Measurements from ENCODE around the gene FHOD3.
"Not testable (repeated sequence)": the region's sequence is repeated elsewhere in the genome, so short reads cannot be mapped to it uniquely, and the experiment has no call there.

Gene FHOD3

DNA sequence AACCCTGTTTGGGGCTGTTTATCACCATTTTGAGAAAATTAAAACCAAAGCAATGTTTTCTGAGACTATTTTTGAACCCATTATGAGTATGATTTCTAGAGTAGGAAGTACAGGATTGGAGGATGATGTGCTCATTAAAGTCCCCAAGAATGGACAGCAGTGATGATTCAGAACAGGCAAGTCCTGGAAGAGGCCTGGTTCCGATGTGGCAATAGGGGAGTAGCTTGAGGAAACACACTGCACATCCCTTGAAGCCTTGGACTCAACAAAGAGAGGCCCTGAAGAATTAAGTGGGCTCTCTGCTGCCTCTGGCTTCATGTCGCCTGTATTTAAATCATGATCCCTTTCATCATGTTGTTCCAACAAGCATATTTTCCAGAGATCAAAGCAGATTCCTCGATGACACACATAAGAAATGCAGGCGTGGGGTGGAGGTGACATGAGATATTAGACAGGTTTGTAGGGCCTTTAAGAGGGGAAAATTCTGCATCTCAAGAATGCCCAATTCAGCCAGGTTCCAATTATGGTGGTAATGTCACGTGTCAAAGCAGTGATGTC is 242.2 kb downstream of the FHOD3 start:
- no peak overlapping the region for H3K4me2 ChIP-seq
- H3K9me3 ChIP-seq, result no peaks in the 10 kb centered on the region
- peaks cover 6% of the 10 kb centered on the region for H3K4me1 ChIP-seq
- H3K27me3 ChIP-seq, result no peaks in the 10 kb centered on the region; the same call in 1 of the 2 replicates
- H3K27ac ChIP-seq, result no peak overlapping the region
- no peaks in the 10 kb centered on the region for H3K36me3 ChIP-seq
- no peaks in the 10 kb centered on the region for H4K20me1 ChIP-seq
- no peak overlapping the region for H3K9ac ChIP-seq
- TF ChIP-seq Cebpa-rat (IDR thresholded peaks at IDR 0.05), result no peak
- no peak overlapping the region for H3K4me3 ChIP-seq

DNA sequence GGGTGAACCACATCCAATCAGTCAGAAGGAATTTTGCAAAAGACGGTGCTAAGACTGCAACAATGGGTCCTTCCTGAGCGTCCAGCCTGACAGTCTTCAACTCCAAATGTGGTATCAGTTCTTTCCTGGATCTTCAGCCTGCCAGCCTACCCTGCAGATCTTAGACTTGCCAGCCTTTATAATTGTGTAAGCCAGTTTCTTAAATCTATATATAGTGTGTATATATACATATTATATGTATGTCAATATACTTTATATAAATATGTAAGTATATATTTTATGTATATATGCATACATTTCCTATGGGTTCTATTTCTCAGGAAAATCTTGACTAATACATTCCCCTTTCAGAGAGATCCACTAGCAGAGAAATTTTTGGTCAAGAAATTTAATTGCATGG is 245.5 kb downstream of the FHOD3 start:
- no peaks in the 10 kb centered on the region for H3K9me3 ChIP-seq
- no peaks in the 10 kb centered on the region for H3K36me3 ChIP-seq
- no peaks in the 10 kb centered on the region for H4K20me1 ChIP-seq
- TF ChIP-seq Cebpa-rat (IDR thresholded peaks at IDR 0.05), result no peak
- H3K4me2 ChIP-seq, result no peak overlapping the region
- H3K27me3 ChIP-seq, result no peaks in the 10 kb centered on the region; the same call in 1 of the 2 replicates
- H3K9ac ChIP-seq, result no peak overlapping the region
- no peak overlapping the region for H3K4me3 ChIP-seq
- no peak overlapping the region for H3K27ac ChIP-seq
- no peaks in the 10 kb centered on the region for H3K4me1 ChIP-seq

DNA sequence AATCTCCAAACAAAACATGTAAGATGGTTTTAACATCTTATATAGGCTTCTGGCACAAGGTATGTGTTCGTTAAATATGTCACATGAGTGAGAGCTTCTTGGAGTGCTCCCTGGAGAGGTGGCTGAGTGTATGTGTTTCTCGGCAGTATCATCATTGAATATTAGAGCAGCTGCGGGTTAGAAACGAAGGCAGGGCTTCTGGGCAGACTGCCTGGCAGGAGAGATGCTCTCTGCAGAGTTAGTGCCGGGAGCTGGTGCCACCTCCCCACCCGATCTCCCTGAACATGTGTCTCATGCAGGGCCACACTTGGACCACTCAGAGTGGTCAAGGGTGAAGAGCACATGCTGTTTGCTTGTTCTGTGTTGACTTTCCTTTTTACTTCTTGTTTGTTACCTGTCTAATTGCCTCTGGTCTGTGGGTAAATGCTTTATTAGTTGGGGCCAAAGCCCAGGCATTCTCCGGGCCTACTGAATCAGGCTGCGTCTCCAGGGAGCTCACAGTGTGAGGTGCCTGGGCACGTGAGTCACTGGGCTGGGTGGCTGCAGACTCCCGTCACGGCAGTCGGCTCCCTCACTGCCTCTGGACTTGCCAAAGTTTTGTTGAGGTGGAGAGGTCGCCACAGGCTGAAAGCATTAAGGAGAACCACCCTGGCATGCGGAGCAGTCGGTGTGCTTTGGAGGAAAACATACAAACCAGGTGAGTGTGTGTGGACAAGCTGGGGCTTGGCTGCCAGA is 246.6 kb downstream of the FHOD3 start:
- no peak for TF ChIP-seq Cebpa-rat (IDR thresholded peaks at IDR 0.05)
- Histone ChIP-seq H3K4me1 (no peaks in the 10 kb centered on the region), H3K4me2 (no peak overlapping the region), H3K27me3 (no peaks in the 10 kb centered on the region; the same call in 1 of the 2 replicates), H4K20me1 (no peaks in the 10 kb centered on the region), H3K9me3 (no peaks in the 10 kb centered on the region), H3K4me3 (no peak overlapping the region), H3K27ac (no peak overlapping the region), H3K36me3 (no peaks in the 10 kb centered on the region), H3K9ac (no peak overlapping the region)

DNA sequence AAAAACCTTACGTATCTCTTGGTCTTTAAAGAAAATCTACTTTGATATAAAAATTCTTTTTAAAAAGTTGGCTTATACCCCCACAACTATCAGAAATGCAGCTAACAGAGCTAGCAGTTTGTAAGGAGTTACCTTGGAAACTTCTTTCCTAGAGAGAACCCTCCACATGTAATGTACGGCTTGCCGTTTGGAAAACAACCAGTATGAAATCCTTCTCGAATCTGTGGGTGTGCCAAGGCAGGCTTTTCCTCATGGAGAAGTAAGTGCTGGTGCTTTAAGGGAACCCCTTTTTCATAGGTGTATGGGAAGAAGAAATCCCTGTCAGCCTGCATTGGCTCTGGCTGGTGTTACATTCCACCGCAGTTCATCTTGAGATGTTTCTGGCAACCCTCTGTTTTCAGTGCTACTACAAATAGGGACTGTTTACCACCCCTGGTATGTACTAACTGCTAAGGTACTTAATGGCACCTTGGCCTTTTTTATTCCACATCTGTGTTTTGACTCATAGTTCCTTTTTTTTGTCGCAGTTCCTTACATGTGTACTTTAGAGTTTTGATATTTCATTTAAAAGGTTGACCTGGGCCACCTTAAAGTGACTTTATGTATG is 248.4 kb downstream of the FHOD3 start:
- Histone ChIP-seq H3K9ac (no peak overlapping the region), H3K4me1 (no peaks in the 10 kb centered on the region), H3K36me3 (no peaks in the 10 kb centered on the region), H3K9me3 (no peaks in the 10 kb centered on the region), H4K20me1 (no peaks in the 10 kb centered on the region), H3K27me3 (no peaks in the 10 kb centered on the region), H3K4me3 (no peak overlapping the region), H3K27ac (no peak overlapping the region), H3K4me2 (no peak overlapping the region)
- no peak for TF ChIP-seq Cebpa-rat (IDR thresholded peaks at IDR 0.05)

DNA sequence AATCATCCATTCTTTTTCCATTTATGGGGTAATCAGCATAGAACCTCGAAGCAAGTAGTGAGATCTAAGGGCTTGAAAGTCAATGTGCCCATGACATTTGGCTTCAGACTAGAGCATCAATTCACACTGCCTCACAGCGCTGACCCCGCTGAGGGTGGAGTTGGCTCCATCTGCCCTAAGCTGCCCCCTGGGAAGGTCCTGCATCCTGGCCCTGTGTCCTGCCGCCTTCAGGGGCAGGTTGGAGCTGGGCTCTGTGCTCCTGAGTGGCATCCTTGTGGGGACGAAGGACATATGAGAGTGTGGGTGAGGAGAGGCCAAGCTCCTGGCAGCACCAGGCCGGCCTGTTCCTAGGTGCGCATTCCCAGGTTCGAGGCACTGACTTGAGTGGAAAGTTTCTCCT is 249.4 kb downstream of the FHOD3 start:
- H3K9ac ChIP-seq, result no peak overlapping the region
- no peak overlapping the region for H3K27ac ChIP-seq
- H3K4me1 ChIP-seq, result no peaks in the 10 kb centered on the region
- H4K20me1 ChIP-seq, result no peaks in the 10 kb centered on the region
- no peak overlapping the region for H3K4me3 ChIP-seq
- H3K4me2 ChIP-seq, result no peak overlapping the region
- no peaks in the 10 kb centered on the region for H3K27me3 ChIP-seq
- TF ChIP-seq Cebpa-rat (IDR thresholded peaks at IDR 0.05), result no peak
- no peaks in the 10 kb centered on the region for H3K36me3 ChIP-seq
- no peaks in the 10 kb centered on the region for H3K9me3 ChIP-seq

DNA sequence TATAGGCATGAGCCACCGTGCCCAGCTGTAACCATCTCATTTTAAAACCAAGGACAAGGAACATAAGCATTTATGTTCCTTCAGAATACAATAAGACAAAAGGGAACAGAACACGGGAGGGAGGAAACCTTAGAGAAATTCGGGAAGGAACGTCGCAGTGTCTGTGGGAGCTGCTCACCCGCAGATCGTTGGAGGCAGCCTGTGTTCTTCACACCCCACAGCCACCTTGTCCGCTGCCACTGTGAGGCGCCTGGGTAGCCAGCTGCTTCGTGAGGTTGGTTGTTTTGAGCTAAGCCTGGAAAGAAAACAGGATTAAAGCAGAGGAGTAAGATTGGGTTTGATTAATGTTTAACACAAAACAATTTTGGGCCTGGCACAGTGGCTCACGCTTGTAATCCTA is 250.0 kb downstream of the FHOD3 start:
- no peak for TF ChIP-seq Cebpa-rat (IDR thresholded peaks at IDR 0.05)
- H4K20me1 ChIP-seq, result no peaks in the 10 kb centered on the region
- no peaks in the 10 kb centered on the region for H3K27me3 ChIP-seq
- no peak overlapping the region for H3K4me3 ChIP-seq
- no peak overlapping the region for H3K4me2 ChIP-seq
- no peak overlapping the region for H3K9ac ChIP-seq
- no peaks in the 10 kb centered on the region for H3K4me1 ChIP-seq
- no peaks in the 10 kb centered on the region for H3K9me3 ChIP-seq
- no peaks in the 10 kb centered on the region for H3K36me3 ChIP-seq
- H3K27ac ChIP-seq, result no peak overlapping the region

DNA sequence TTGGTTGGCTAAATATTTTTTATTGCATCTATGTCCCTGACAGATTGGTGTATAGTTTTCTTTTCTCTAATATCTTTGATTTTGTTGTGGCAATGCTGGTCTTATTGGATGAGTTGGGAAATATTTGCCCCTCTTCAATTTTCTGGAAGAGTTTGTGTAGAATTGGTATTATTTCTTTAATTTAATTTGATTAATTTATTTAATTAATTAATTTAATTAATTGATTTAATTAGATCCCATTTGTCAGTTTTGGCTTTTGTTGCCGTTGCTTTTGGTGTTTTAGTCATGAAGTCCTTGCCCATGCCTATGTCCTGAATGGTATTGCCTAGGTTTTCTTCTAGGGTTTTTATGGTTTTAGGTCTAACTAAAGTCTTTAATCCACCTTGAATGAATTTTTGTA is 253.8 kb downstream of the FHOD3 start:
- not testable (repeated sequence) for H3K9me3 ChIP-seq, H3K36me3 ChIP-seq, H3K4me2 ChIP-seq, H3K4me1 ChIP-seq, H3K27ac ChIP-seq, H3K4me3 ChIP-seq, H4K20me1 ChIP-seq, H3K9ac ChIP-seq, H3K27me3 ChIP-seq

DNA sequence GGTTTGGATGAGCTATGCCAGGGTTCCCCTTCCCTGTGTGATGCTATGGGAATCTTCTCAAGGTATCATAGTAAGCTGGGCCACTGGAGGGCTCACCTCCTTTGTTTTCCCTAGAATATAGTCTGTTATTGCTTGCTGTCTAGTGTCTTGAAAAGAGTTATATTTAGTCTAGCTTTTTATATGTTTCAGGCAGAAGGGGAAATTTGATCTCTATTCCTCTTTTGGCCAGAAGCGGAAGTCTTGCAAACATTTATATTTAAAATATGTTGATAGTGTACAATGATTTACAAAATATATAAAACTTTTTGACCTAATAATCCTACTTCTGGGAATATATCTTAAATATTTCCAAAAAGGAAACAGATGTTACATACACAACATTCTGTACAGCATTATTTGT is 260.7 kb downstream of the FHOD3 start:
- H3K4me2 ChIP-seq, result no peak overlapping the region
- H3K4me1 ChIP-seq, result no peaks in the 10 kb centered on the region
- TF ChIP-seq Cebpa-rat (IDR thresholded peaks at IDR 0.05), result no peak

DNA sequence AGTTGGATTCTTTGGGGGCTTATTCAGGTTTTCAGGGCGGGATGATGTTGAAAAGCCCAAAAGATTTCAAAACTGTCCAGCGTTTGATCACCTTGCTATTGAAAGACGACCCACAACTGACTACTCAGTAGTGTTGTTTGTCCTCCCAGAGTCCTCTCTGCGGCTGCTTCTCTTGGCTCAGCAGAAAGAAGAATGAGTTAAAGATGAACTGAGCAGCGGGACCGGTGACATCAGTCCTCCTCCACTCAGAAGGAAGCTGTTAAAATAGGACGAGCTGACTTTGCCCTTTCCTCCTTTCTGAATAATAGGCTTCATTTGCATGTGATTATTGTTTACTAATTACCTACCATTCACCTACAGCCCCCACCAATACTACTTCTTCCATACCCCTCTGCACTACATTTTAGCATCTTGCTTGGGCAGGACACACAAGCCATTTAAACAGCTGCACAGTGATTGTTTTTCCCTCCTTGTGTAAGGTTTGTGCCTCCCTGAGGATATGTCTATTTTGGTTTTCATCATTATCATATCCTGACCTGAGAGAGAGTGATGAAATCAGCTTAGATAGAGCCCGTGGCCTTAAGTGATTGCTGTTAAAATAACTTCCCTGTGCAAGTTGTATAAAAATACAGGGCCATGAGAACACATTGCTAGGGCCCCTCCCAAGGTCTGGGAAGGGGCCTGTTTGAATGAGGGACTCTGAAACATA is 261.8 kb downstream of the FHOD3 start:
- Histone ChIP-seq H3K9ac (no peak overlapping the region), H3K27ac (no peak overlapping the region), H3K9me3 (no peaks in the 10 kb centered on the region), H3K4me1 (no peaks in the 10 kb centered on the region), H3K4me2 (no peak overlapping the region), H3K36me3 (no peaks in the 10 kb centered on the region), H3K27me3 (no peaks in the 10 kb centered on the region), H4K20me1 (no peaks in the 10 kb centered on the region), H3K4me3 (no peak overlapping the region)
- TF ChIP-seq Cebpa-rat (IDR thresholded peaks at IDR 0.05), result no peak

More for the DNA sequence above, 260.7 kb downstream of the FHOD3 start:
- Histone ChIP-seq H3K9me3 (0 out of 2 replicates have a peak, but pooled peaks cover 4% of the 10 kb centered on the region), H3K9ac (no peak overlapping the region), H3K27ac (no peak overlapping the region), H3K27me3 (no peaks in the 10 kb centered on the region), H3K36me3 (no peaks in the 10 kb centered on the region), H3K4me3 (no peak overlapping the region), H4K20me1 (no peaks in the 10 kb centered on the region)

DNA sequence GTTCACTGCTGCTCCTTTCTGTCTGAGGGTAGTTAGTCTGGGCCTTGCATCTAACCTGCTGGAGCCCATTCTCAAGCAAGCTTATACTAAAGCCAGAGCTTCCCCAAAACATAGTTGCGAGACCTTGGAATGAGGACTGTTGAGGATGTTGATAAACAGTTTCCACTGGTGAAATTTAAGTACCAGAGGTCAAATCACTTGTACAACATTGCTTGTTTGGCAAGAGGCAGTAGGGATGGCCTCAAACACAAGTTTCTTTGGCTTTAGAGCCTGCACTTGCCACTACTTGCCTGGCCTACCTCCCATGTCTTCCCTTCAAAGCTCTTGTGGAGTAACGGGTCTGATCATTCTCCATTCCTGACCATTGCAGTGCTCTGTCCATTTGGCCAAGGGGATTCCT is 262.7 kb downstream of the FHOD3 start:
- no peaks in the 10 kb centered on the region for H3K36me3 ChIP-seq
- no peaks in the 10 kb centered on the region for H3K4me1 ChIP-seq
- H3K4me3 ChIP-seq, result no peak overlapping the region
- H3K9me3 ChIP-seq, result no peaks in the 10 kb centered on the region
- H3K27ac ChIP-seq, result no peak overlapping the region
- no peak overlapping the region for H3K4me2 ChIP-seq
- no peak for TF ChIP-seq Cebpa-rat (IDR thresholded peaks at IDR 0.05)
- H4K20me1 ChIP-seq, result no peaks in the 10 kb centered on the region
- no peaks in the 10 kb centered on the region for H3K27me3 ChIP-seq
- no peak overlapping the region for H3K9ac ChIP-seq

Measured in BLaER1 (cell line).